Measurements from ENCODE around the gene UBE2R2.

- TF ChIP-seq CTCF (conservative IDR thresholded peaks at IDR 0.05) = no peak
- no peak for TF ChIP-seq ZFX (IDR thresholded peaks at IDR 0.05)
These were observed 16.8 kb upstream of the UBE2R2 start for GRCh38 chr9:33799928-33800704.

Data from C4-2B (cell line).